MCF 10A (cell line): ENCODE results near the gene PLOD2. TPM values are rescaled to one million over a fixed set of nuclear protein-coding genes. Genes with fewer than 3 reads are reported as not detected.
A peak's percentile ranks its signal among the peaks of the same experiment; 100 is the strongest.

Experiments used
- BruUV-seq: library from RNA; stranded (reverse); fragments of 400-500 nt; replicated peaks from 2 replicates; lab custom pipeline; 2021; lab: Mats Ljungman, UMichigan
- CTCF ChIA-PET: fragments of 300-600 bp; sonication (Branson Sonifier 250); formaldehyde crosslinking; extraction: SDS; loops from one replicate; lab custom pipeline; 2021; ENCODE audit warnings: antibody characterized with exemption, inconsistent platforms; lab: Yijun Ruan, JAX
- POLR2A ChIA-PET: fragments of 300-600, 350-650 bp; sonication (Branson Sonifier 250); formaldehyde crosslinking; extraction: SDS; loops from one replicate; lab custom pipeline; 2020; ENCODE audit warnings: antibody characterized with exemption, inconsistent platforms; lab: Yijun Ruan, JAX
- DNase-seq: peaks from one replicate; pipeline ENCODE4 v3.0.0-alpha.2; 2018; ENCODE audit not compliant: unreplicated experiment
- H3K27ac Mint-ChIP-seq: one replicate; pipeline ENCODE4 v1.8.0; 2022; ENCODE audit warnings: mild to moderate bottlenecking, low read depth, mixed read lengths; ENCODE audit not compliant: unreplicated experiment
- H3K27me3 Mint-ChIP-seq: one replicate; pipeline ENCODE4 v1.8.0; 2022; ENCODE audit warnings: mixed read lengths; ENCODE audit not compliant: insufficient read depth, unreplicated experiment
- H3K36me3 Mint-ChIP-seq: one replicate; pipeline ENCODE4 v1.8.0; 2022; ENCODE audit warnings: mild to moderate bottlenecking, moderate library complexity, mixed read lengths; ENCODE audit not compliant: insufficient read depth, unreplicated experiment
- H3K4me1 Mint-ChIP-seq: one replicate; pipeline ENCODE4 v1.8.0; 2022; ENCODE audit warnings: mixed read lengths; ENCODE audit not compliant: insufficient read depth, unreplicated experiment
- H3K4me3 Mint-ChIP-seq: one replicate; pipeline ENCODE4 v1.8.0; 2022; ENCODE audit warnings: mild to moderate bottlenecking, moderate library complexity, mixed read lengths; ENCODE audit not compliant: unreplicated experiment
- H3K9me3 Mint-ChIP-seq: one replicate; pipeline ENCODE4 v1.8.0; 2022; ENCODE audit warnings: mixed read lengths; ENCODE audit not compliant: unreplicated experiment
- intact Hi-C: fragments of 100-400 bp; cut with micrococcal nuclease; formaldehyde crosslinking; loops from 2 replicates; pipeline ENCODE4 v1.14.1; 2022
- total RNA-seq: library from RNA; stranded (reverse); gene quantifications from 2 replicates; pipeline ENCODE4 v1.2.3, GENCODE V29; 2022
- TF ChIP-seq, protein P1 (sequence below): fragments of 200-600 bp; IDR thresholded peaks from one replicate; pipeline ENCODE4 v1.8.0; 2022; ENCODE audit warnings: antibody characterized with exemption, mild to moderate bottlenecking; ENCODE audit not compliant: unreplicated experiment

Gene PLOD2
- total RNA-seq, 1 experiment from 2014 or later = 149 TPM

DNA sequence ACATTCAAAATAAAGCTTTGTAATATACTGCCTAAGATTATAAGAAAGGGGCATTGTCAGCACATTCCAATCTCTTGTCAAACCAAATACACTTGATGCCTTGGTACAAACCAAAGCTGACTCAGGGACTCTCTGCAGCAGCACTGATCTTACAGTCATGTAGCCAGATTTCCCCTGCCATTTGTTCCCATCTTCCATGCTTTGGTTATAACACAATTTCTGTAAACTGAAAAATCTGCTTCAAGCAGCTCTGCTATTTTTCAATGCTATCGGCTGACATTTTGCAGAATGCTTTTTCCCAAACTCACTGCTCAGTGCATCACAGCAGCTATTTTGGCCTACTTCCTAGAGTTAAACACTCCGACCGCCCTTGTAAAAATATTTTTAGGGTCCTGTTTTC, 18.2 kb downstream of the PLOD2 start:
- H3K9me3 Mint-ChIP-seq = no peaks in the 10 kb centered on the region
- intact Hi-C loops = no loop called here
- no peak overlapping the region for H3K27ac Mint-ChIP-seq
- H3K36me3 Mint-ChIP-seq = peaks cover 2% of the 10 kb centered on the region
- CTCF ChIA-PET = interaction anchor here (0.9 to 1.6 kb wide), 4 partner anchors 9 to 18 kb away, joined by 3 to 12 read pairs (median 6); partner anchors contain the start of gene PLOD2
- POLR2A ChIA-PET = interaction anchor here (0.7 to 3.3 kb wide), 9 partner anchors 9 to 25 kb away, joined by 3 to 27 read pairs (median 4); partner anchors contain the start of gene PLOD2
- BruUV-seq = no TSS peak
- no peaks in the 10 kb centered on the region for H3K27me3 Mint-ChIP-seq
- TF ChIP-seq, protein P1, sequence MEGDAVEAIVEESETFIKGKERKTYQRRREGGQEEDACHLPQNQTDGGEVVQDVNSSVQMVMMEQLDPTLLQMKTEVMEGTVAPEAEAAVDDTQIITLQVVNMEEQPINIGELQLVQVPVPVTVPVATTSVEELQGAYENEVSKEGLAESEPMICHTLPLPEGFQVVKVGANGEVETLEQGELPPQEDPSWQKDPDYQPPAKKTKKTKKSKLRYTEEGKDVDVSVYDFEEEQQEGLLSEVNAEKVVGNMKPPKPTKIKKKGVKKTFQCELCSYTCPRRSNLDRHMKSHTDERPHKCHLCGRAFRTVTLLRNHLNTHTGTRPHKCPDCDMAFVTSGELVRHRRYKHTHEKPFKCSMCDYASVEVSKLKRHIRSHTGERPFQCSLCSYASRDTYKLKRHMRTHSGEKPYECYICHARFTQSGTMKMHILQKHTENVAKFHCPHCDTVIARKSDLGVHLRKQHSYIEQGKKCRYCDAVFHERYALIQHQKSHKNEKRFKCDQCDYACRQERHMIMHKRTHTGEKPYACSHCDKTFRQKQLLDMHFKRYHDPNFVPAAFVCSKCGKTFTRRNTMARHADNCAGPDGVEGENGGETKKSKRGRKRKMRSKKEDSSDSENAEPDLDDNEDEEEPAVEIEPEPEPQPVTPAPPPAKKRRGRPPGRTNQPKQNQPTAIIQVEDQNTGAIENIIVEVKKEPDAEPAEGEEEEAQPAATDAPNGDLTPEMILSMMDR = no peak
- peak; percentile 42 for DNase-seq
- H3K4me3 Mint-ChIP-seq = no peak overlapping the region
- H3K4me1 Mint-ChIP-seq = peaks cover 37% of the 10 kb centered on the region

DNA sequence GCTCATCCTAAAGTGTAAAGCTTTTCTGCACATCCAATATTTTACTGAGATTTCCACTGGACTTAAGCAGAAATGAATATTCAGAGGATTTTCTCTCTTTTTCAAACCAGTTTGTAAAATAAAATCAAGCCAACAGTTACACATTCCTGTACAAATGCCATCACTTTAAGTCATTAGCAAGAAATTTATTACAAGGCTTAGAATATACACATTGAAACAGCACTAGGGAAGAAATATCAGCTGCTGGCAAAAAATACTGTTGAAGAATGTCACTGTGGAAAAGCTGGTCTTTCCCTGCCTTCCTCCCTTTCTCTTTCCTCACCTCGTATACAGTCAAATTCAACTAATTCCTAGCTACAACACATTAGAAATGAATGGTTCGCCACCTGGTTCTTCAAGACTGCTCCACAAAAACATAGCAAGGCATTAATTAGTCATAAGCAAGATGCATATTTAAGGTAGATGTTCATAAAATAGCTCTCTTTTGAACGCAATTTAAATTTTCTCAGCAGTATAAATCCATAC, 21.3 kb downstream of the PLOD2 start:
- no peak for DNase-seq
- H3K36me3 Mint-ChIP-seq = peaks cover 9% of the 10 kb centered on the region
- ChIA-PET POLR2A (interaction anchor here (0.8 to 3.2 kb wide), 5 partner anchors 11 to 27 kb away, joined by 3 to 15 read pairs (median 6); no protein-coding TSS in a partner anchor), CTCF (interaction anchor here (0.9 to 1.4 kb wide), 2 partner anchors 10 to 50 kb away, joined by 3 to 5 read pairs; no protein-coding TSS in a partner anchor)
- intact Hi-C loops = no loop called here
- peaks cover 31% of the 10 kb centered on the region for H3K4me1 Mint-ChIP-seq
- H3K4me3 Mint-ChIP-seq = no peak overlapping the region
- no peak overlapping the region for H3K27ac Mint-ChIP-seq
- H3K9me3 Mint-ChIP-seq = no peaks in the 10 kb centered on the region
- BruUV-seq = no TSS peak
- H3K27me3 Mint-ChIP-seq = no peaks in the 10 kb centered on the region
- TF ChIP-seq, protein P1 = no peak

DNA sequence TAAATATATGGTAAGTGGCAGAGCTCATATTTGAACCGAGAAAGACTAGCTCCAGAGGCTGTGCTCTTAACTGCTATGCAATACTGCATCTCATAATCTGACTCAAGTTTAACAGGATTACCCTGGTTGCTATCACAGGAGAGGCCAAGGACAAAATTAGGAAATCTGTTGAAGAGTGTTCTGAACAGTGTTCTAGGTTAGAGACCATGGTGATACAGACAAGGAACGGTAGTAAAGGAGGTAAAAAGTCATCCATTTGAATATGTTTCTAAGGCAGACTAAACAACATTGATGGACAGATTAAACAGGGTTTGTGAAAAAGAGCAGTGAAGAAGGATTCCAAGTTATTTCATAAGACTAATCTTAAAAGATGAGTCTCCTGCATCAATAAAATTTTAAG, 22.1 kb downstream of the PLOD2 start:
- no TSS peak for BruUV-seq
- peaks cover 36% of the 10 kb centered on the region for H3K4me1 Mint-ChIP-seq
- POLR2A ChIA-PET = interaction anchor here (1.3 to 3.2 kb wide), 3 partner anchors 18 to 28 kb away, joined by 6 to 15 read pairs (median 6); no protein-coding TSS in a partner anchor
- H3K9me3 Mint-ChIP-seq = no peaks in the 10 kb centered on the region
- no peak overlapping the region for H3K4me3 Mint-ChIP-seq
- peaks cover 9% of the 10 kb centered on the region for H3K36me3 Mint-ChIP-seq
- no peaks in the 10 kb centered on the region for H3K27me3 Mint-ChIP-seq
- no peak overlapping the region for H3K27ac Mint-ChIP-seq
- TF ChIP-seq, protein P1 = no peak
- intact Hi-C loops = no loop called here
- CTCF ChIA-PET = interaction anchor here (0.6 to 0.8 kb wide), 3 partner anchors 14 to 51 kb away, joined by 3 read pairs; no protein-coding TSS in a partner anchor
- DNase-seq = no peak

DNA sequence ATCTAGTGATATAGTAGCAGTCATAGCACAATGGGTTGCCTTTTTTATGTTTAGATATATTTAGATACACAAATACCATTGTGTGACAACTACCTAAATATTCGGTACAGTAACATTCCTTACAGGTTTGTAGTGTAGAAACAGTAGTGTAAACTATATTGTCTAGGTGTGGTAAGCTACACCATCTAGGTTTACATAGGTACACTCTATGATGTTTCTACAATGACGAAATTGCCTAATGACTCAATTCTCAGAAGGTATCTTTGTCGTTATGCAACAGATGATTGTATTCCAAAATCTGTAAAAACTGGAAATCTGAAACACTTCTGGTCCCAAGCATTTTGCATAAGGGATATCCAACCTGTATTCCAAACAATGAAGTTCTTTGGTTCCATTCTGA, 24.3 kb downstream of the PLOD2 start:
- TF ChIP-seq, protein P1 = no peak
- ChIA-PET POLR2A (interaction anchor here (0.6 to 2.8 kb wide), 9 partner anchors 8 to 45 kb away, joined by 3 to 15 read pairs (median 4); partner anchors contain the start of gene PLOD2), CTCF (interaction anchor here (0.6 to 1.3 kb wide), 4 partner anchors 9 to 442 kb away, joined by 3 to 4 read pairs (median 4); no protein-coding TSS in a partner anchor)
- Mint-ChIP-seq H3K27ac (no peak overlapping the region), H3K4me1 (peaks cover 32% of the 10 kb centered on the region), H3K27me3 (no peaks in the 10 kb centered on the region), H3K4me3 (no peak overlapping the region), H3K36me3 (peaks cover 9% of the 10 kb centered on the region), H3K9me3 (no peaks in the 10 kb centered on the region)
- intact Hi-C loops = no loop called here
- peak; percentile 73 for DNase-seq
- BruUV-seq = no TSS peak
